ENCODE results near the gene LASP1NB.
"Not testable (repeated sequence)": the region's sequence is repeated elsewhere in the genome, so short reads cannot be mapped to it uniquely, and the experiment has no call there.

LASP1NB gene

DNA sequence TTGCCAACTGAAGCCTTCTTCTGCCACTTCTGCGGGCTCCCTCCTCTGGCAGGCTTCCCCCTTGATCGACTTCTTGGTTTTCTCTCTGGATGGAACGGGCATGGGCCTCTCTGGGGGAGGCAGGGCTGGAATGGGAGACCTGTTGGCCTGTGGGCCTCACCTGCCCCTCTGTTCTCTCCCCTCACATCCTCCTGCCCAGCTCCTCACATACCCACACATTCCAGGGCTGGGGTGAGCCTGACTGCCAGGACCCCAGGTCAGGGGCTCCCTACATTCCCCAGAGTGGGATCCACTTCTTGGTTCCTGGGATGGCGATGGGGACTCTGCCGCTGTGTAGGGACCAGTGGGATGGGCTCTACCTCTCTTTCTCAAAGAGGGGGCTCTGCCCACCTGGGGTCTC lies 6.5 kb upstream of the LASP1NB start:
- peak; percentile 48 for DNase-seq

- peak; percentile 48 for DNase-seq
Observed at GRCh38 chr17:38919316-38920078, 5.9 kb upstream of the LASP1NB start.

- DNase-seq: peak; percentile 43
Observed at GRCh38 chr17:38920374-38921291, 4.8 kb upstream of the LASP1NB start.

- DNase-seq: peak; percentile 52
Observed at GRCh38 chr17:38921756-38922411, 3.5 kb upstream of the LASP1NB start.

GRCh38 chr17:38922538-38923297 lies 2.7 kb upstream of the LASP1NB start:
- DNase-seq: peak; percentile 53

- no peak for DNase-seq
Observed at GRCh38 chr17:38926293-38927070, 1.1 kb downstream of the LASP1NB start.

DNA sequence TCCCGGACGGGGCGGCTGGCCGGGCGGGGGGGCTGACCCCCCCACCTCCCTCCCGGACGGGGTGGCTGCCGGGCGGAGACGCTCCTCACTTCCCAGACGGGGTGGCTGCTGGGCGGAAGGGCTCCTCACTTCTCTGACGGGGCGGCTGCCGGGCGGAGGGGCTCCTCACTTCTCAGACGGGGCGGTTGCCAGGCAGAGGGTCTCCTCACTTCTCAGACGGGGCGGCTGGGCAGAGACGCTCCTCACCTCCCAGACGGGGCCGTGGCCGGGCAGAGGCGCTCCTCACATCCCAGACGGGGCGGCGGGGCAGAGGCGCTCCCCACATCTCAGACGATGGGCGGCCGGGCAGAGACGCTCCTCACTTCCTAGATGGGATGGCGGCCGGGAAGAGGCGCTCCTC lies 5.4 kb downstream of the LASP1NB start:
- not testable (repeated sequence) for DNase-seq

DNA sequence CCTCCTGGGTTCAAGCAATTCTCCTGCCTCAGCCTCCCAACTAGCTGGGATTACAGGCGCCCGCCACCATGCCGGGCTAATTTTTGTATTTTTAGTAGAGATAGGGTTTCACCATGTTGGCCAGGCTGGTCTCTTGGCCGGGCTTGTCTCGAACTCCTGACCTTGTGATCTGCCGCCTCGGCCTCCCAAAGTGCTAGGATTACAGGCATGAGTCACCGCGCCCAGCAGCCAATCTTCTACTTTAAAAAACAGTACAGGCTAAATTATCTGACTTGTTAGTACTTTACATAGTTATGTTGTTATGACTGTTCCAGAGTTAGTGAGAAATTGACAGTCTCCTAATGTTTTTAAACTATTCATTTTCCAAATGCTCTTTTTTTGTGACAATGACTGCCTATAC lies 8.5 kb downstream of the LASP1NB start:
- not testable (repeated sequence) for DNase-seq

DNA sequence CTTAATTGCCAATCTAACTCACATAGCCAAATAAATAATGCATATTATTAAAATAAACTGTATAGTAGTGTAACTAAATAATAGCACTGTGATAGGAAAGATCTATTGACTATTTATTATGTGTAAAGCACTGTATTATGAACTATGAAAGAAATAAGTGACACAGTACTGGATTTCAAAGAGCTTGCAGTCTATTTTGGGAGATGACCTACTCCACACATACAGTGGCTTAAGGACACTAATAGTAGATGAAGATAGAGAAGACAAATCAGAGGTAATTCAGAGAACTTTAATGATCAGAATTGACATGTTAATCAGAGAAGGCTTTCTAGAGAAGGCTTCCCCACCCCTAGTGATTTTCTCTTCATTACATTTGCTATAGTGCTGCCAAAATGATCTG lies 14.6 kb downstream of the LASP1NB start:
- no peak for DNase-seq

DNA sequence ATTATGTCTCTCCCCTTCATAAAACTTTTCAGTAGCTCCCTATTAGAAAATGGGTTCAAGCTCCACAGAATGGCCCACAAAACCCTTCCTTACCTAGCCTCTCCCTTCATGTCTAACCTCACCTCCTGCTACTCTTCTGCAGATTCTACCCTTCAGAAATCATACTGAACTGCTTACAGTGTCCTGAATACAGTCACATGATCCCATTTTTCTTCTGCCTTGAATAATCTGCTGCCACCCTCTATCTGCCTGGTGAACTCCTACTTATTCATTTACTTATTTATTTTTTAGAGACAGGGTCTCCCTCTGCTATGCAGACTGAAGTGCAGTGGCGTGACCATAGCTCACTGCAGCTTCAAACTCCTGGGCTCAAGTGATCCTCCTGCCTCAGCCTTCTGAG lies 15.0 kb downstream of the LASP1NB start:
- DNase-seq: no peak

DNA sequence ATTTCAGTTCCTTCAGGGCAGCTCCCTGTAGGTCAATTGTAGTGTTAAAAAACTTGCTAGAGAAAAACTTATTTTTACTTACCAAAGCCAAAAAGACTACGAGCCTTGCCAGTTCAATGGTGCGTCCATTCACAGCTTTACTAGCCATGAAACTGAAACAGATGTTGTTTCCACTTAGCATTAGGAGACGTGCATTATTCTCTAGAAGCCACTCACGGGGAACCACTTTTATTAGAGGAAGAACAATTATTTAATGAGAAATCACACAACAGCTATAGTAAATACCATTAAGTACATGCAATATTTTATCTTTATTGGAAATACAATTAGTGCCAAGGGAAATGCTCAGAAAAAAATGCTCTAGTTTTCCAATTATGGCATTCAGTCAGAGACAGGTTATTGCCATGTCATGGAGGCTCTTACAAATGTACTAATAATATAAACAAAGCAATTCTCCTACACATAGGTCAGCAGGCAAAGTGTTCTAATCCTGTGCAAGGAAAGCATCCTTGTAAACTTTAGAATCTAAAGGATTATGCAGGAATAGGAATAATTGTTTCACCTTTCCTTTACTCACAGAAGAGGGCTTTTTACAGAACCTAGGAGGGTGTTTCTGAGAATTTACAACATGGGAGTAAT lies 17.4 kb downstream of the LASP1NB start:
- no peak for DNase-seq

- no peak for DNase-seq
Observed at GRCh38 chr17:38943607-38944006, 18.2 kb downstream of the LASP1NB start.

GRCh38 chr17:38947189-38947588 lies 21.8 kb downstream of the LASP1NB start:
- DNase-seq: no peak

DNA sequence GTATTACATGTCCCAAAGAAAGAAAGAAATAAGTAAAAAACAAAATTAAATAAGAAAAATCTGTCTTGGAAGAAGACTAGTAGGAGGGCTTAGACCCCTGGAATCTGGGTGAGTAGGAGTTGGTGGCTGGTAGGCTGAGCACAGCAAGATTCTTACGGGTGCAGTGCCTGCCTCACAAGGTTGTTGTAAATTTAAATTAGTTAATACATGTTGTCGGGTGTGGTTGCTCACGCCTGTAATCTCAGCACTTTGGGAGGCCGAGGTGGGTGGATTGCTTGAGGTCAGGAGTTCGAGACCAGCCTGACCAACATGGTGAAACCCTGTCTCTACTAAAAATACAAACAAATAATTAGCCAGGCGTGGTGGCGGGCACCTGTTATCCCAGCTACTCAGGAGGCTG lies 28.4 kb downstream of the LASP1NB start:
- DNase-seq: not testable (repeated sequence)

DNA sequence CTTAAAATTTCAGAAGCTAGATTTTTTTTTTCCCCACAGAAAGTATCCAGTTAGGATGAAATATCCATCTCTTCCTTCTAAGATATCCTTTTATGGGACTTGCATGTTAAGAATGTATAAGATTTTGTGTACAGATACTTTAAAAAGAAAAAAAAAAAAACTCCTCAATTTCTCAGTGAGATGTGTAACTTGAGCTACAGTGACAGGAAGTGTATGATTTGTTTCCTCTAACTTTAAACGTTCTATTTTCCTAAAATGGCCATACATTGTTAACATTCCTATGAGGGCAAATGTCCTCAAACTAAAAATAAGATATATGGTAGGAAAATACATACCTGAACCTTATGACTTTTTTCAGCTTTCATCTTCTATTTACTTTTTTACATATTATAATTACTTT lies 32.9 kb downstream of the LASP1NB start:
- DNase-seq: no peak

GRCh38 chr17:38958756-38959155 lies 33.3 kb downstream of the LASP1NB start:
- DNase-seq: no peak

GRCh38 chr17:38959508-38959907 lies 34.1 kb downstream of the LASP1NB start:
- no peak for DNase-seq

GRCh38 chr17:38960402-38960801 lies 35.0 kb downstream of the LASP1NB start:
- DNase-seq: no peak

GRCh38 chr17:38961413-38961812 lies 36.0 kb downstream of the LASP1NB start:
- no peak for DNase-seq

DNA sequence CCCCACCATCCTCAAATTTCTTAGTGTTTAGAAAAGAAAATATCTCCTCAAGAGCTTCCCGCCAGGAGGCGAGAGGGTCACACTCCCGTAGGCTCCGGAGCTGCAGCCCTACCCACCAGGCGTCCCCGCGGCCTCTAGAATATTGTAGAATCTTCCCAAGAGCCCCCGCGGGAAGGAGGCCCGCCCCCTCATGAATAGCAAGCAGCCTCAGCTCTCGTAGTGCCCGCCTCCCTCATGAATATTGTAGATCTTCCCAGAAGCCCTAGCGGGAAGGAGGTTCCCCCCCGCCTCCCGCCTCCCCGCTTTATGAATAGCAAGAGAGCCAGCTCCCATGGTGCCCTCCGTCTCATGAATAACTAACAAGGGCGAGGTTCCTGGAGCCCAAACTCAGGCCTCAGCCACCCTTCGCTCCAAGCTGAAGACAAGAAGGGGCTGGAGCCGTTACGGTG lies 41.9 kb downstream of the LASP1NB start, which contains the start of gene FBXO47:
Gene FBXO47, minus strand, starts transcription at position 114 of the 449 bp plus-strand sequence. CDS start 4,378 bp downstream, outside the sequence.
- DNase-seq: peak; percentile 82

GRCh38 chr17:38969281-38969680 lies 43.9 kb downstream of the LASP1NB start:
- DNase-seq: no peak

Measured in activated CD8-positive, alpha-beta memory T cell treated with anti-CD3 and anti-CD28 coated beads, Interleukin-2, amount 50 U/mL, for 48 hours (primary cell).